HepG2 (cell line): ENCODE data around the gene CARHSP1. TPM values are rescaled to one million over a fixed set of nuclear protein-coding genes. Genes with fewer than 3 reads are reported as not detected.
A peak's percentile ranks its signal among the peaks of the same experiment; 100 is the strongest.

Experiments used
- DNMT3B ChIP-seq: conservative IDR thresholded peaks from 2 replicates; pipeline ENCODE4 v1.6.1; 2016; ENCODE audit warnings: missing biosample characterization, control low read depth
- FOXA3 ChIP-seq: IDR thresholded peaks from 2 replicates; pipeline ENCODE4 v1.6.1; 2016; ENCODE audit warnings: missing genetic modification reagents, missing compliant biosample characterization
- HOXD1 ChIP-seq: sonication (generic); formaldehyde crosslinking; IDR thresholded peaks from 2 replicates; pipeline ENCODE4 v1.5.0; 2020; ENCODE audit warnings: missing genetic modification reagents
- KLF6 ChIP-seq: IDR thresholded peaks from 2 replicates; pipeline ENCODE4 v1.8.0; 2016; ENCODE audit warnings: missing biosample characterization, missing genetic modification reagents
- RBM22 ChIP-seq: fragments of 200-400 bp; formaldehyde crosslinking; optimal IDR thresholded peaks from 2 replicates; pipeline ENCODE3; 2017; ENCODE audit warnings: mild to moderate bottlenecking, low read length, moderate library complexity
- SMAD1 ChIP-seq: sonication (generic); formaldehyde crosslinking; IDR thresholded peaks from 2 replicates; pipeline ENCODE4 v1.4.0; 2020; ENCODE audit warnings: missing genetic modification reagents, low read depth, mild to moderate bottlenecking, borderline replicate concordance
- SP5 ChIP-seq: IDR thresholded peaks from 2 replicates; pipeline ENCODE4 v1.6.1; 2016; ENCODE audit warnings: low read depth, borderline replicate concordance
- ZFP36 ChIP-seq: fragments of 150-350 bp; IDR thresholded peaks from 2 replicates; pipeline ENCODE4 v1.6.1; 2018; ENCODE audit warnings: borderline replicate concordance, low read length, low read depth; ENCODE audit not compliant: partially characterized antibody
- ZMYM2 ChIP-seq: sonication (generic); formaldehyde crosslinking; IDR thresholded peaks from 2 replicates; pipeline ENCODE4 v1.8.0; 2022; ENCODE audit warnings: mild to moderate bottlenecking, missing genetic modification reagents
- ZNF143 ChIP-seq: sonication (generic); formaldehyde crosslinking; IDR thresholded peaks from 2 replicates; pipeline ENCODE4 v1.4.0; 2020; ENCODE audit warnings: missing genetic modification reagents
- ZNF207 ChIP-seq: fragments of 450-650 bp; IDR thresholded peaks from 2 replicates; pipeline ENCODE4 v1.6.1; 2016; ENCODE audit warnings: antibody characterized with exemption, borderline replicate concordance
- ZNF354B ChIP-seq: sonication (generic); formaldehyde crosslinking; IDR thresholded peaks from 2 replicates; pipeline ENCODE4 v1.8.0; 2022; ENCODE audit warnings: mild to moderate bottlenecking, missing genetic modification reagents
- ZNF768 ChIP-seq: sonication (generic); formaldehyde crosslinking; IDR thresholded peaks from 2 replicates; pipeline ENCODE4 v1.4.0; 2020; ENCODE audit warnings: missing genetic modification reagents
- polyA plus RNA-seq, 8 experiments: library from polyadenylated mRNA; depleted of rRNA in 3 of 8; stranded (reverse) in 7 of 8; unstranded in 1 of 8; fragments of >200 nt; fragmentation: Illumina TruSeq in 4 of 8; extraction: Trizol in 4 of 8; gene quantifications; 2 replicates each; pipeline versions ENCODE4 v1.2.1 to v1.2.3, GENCODE V29; 2011 to 2016; ENCODE audit warnings: low read depth in 4 of 8, missing spikeins in 1 of 8, mixed read lengths in 1 of 8; ENCODE audit not compliant: insufficient read depth in 1 of 8
- total RNA-seq, 5 experiments: library from RNA; depleted of rRNA; stranded (reverse); fragments of >200 nt; fragmentation: Illumina TruSeq; extraction: Trizol; gene quantifications; 2 replicates each; pipeline ENCODE4 v1.2.3, GENCODE V29; 2016; ENCODE audit warnings: low read depth in 1 of 5
- TF ChIP-seq, protein P1 (sequence below): sonication (generic); formaldehyde crosslinking; IDR thresholded peaks from 2 replicates; pipeline ENCODE4 v1.4.0; 2020; ENCODE audit warnings: missing genetic modification reagents, borderline replicate concordance
- TF ChIP-seq, protein P2 (sequence below): sonication (generic); formaldehyde crosslinking; IDR thresholded peaks from 2 replicates; pipeline ENCODE4 v1.5.1; 2020; ENCODE audit warnings: mild to moderate bottlenecking, moderate library complexity, missing genetic modification reagents
- TF ChIP-seq, protein P3 (sequence below): sonication (generic); formaldehyde crosslinking; conservative IDR thresholded peaks from 2 replicates; pipeline ENCODE4 v1.4.0; 2020; ENCODE audit warnings: missing genetic modification reagents
- TF ChIP-seq, protein P4 (sequence below): IDR thresholded peaks from 2 replicates; pipeline ENCODE4 v1.6.1; 2016; ENCODE audit warnings: low read depth

Gene CARHSP1
- total and polyA plus RNA-seq, 2 of the 13 experiments (the other 11 are each of a cell fraction or from before 2014, with no cell fraction given): 173 to 345 TPM

DNA sequence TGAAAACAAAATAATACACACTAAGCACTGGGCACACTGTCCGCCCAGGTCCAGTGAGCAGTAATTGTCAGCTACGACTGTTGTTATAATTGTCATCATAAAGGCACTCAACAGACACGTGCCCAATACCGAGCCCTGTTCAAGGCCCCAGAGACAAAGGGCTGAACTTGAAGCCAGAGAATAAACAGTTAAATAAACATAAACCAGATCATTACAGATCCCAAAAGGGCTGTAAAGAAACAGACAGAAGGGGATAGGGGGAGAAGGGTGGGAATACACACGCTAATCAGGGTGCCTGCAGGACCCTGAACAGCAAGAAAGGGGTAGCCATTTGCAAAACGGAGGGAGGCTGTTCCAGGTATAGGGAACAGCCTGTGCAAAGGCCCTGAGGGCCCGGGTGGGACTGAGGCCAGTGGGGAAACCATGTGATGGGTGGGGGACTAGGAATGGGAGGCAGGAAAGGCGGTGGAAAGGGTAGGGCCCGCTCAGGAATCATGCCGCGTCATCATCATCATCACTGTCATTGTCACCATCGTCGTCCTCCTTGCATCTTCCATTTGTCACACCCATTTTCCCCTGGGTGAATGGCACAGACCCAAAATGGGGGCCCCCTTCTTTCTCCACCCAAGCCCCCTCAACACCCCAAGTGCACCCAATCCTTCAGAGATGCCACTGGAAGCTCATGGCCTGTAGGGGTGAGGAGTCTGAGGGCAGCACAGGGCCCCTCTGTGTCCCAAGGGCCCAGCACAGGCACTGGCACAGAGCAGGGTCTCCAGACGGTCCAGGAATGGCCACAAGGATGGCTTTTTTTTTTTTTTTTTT lies 6.3 kb downstream of the CARHSP1 start (continued):
- TF ChIP-seq, protein P1, sequence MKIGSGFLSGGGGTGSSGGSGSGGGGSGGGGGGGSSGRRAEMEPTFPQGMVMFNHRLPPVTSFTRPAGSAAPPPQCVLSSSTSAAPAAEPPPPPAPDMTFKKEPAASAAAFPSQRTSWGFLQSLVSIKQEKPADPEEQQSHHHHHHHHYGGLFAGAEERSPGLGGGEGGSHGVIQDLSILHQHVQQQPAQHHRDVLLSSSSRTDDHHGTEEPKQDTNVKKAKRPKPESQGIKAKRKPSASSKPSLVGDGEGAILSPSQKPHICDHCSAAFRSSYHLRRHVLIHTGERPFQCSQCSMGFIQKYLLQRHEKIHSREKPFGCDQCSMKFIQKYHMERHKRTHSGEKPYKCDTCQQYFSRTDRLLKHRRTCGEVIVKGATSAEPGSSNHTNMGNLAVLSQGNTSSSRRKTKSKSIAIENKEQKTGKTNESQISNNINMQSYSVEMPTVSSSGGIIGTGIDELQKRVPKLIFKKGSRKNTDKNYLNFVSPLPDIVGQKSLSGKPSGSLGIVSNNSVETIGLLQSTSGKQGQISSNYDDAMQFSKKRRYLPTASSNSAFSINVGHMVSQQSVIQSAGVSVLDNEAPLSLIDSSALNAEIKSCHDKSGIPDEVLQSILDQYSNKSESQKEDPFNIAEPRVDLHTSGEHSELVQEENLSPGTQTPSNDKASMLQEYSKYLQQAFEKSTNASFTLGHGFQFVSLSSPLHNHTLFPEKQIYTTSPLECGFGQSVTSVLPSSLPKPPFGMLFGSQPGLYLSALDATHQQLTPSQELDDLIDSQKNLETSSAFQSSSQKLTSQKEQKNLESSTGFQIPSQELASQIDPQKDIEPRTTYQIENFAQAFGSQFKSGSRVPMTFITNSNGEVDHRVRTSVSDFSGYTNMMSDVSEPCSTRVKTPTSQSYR: peak; percentile 23; the same call in 1 of the 2 replicates
- 0 out of 2 replicates have a peak, but pooled peaks have one; percentile 54 for TF ChIP-seq SMAD1 (CRISPR knock-in tag)
- 0 out of 2 replicates have a peak, but pooled peaks have one; percentile 25 for TF ChIP-seq KLF6 (CRISPR knock-in tag)
- TF ChIP-seq, protein P2, sequence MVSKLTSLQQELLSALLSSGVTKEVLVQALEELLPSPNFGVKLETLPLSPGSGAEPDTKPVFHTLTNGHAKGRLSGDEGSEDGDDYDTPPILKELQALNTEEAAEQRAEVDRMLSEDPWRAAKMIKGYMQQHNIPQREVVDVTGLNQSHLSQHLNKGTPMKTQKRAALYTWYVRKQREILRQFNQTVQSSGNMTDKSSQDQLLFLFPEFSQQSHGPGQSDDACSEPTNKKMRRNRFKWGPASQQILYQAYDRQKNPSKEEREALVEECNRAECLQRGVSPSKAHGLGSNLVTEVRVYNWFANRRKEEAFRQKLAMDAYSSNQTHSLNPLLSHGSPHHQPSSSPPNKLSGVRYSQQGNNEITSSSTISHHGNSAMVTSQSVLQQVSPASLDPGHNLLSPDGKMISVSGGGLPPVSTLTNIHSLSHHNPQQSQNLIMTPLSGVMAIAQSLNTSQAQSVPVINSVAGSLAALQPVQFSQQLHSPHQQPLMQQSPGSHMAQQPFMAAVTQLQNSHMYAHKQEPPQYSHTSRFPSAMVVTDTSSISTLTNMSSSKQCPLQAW (CRISPR knock-in tag): no peak
- peak; percentile 72; the same call in 1 of the 2 replicates for TF ChIP-seq HOXD1 (CRISPR knock-in tag)
- TF ChIP-seq RBM22: peak; percentile 94
- TF ChIP-seq, protein P3, sequence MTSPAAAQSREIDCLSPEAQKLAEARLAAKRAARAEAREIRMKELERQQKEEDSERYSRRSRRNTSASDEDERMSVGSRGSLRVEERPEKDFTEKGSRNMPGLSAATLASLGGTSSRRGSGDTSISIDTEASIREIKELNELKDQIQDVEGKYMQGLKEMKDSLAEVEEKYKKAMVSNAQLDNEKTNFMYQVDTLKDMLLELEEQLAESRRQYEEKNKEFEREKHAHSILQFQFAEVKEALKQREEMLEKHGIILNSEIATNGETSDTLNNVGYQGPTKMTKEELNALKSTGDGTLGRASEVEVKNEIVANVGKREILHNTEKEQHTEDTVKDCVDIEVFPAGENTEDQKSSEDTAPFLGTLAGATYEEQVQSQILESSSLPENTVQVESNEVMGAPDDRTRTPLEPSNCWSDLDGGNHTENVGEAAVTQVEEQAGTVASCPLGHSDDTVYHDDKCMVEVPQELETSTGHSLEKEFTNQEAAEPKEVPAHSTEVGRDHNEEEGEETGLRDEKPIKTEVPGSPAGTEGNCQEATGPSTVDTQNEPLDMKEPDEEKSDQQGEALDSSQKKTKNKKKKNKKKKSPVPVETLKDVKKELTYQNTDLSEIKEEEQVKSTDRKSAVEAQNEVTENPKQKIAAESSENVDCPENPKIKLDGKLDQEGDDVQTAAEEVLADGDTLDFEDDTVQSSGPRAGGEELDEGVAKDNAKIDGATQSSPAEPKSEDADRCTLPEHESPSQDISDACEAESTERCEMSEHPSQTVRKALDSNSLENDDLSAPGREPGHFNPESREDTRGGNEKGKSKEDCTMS (CRISPR knock-in tag): no peak
- TF ChIP-seq ZFP36: peak; percentile 13
- TF ChIP-seq FOXA3 (CRISPR knock-in tag): 0 out of 2 replicates have a peak, but pooled peaks have one; percentile 10
- 0 out of 2 replicates have a peak, but pooled peaks have one; percentile 56 for TF ChIP-seq ZMYM2 (CRISPR knock-in tag)
- peak; percentile 49; the same call in 1 of the 2 replicates for TF ChIP-seq ZNF768 (CRISPR knock-in tag)
- TF ChIP-seq, protein P4, sequence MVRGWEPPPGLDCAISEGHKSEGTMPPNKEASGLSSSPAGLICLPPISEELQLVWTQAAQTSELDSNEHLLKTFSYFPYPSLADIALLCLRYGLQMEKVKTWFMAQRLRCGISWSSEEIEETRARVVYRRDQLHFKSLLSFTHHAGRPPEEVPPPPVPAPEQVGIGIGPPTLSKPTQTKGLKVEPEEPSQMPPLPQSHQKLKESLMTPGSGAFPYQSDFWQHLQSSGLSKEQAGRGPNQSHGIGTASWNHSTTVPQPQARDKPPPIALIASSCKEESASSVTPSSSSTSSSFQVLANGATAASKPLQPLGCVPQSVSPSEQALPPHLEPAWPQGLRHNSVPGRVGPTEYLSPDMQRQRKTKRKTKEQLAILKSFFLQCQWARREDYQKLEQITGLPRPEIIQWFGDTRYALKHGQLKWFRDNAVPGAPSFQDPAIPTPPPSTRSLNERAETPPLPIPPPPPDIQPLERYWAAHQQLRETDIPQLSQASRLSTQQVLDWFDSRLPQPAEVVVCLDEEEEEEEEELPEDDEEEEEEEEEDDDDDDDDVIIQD (CRISPR knock-in tag): no peak
- TF ChIP-seq ZNF207: no peak
- 0 out of 2 replicates have a peak, but pooled peaks have one; percentile 14 for TF ChIP-seq ZNF354B
- TF ChIP-seq DNMT3B: peak; percentile 62; the same call in 1 of the 2 replicates
- peak; percentile 42; the same call in 1 of the 2 replicates for TF ChIP-seq ZNF143 (CRISPR knock-in tag)
- 0 out of 2 replicates have a peak, but pooled peaks have one; percentile 34 for TF ChIP-seq SP5 (CRISPR knock-in tag)
